ENCODE data around the gene TCEA3. TPM values are rescaled to one million over a fixed set of nuclear protein-coding genes. Genes with fewer than 3 reads are reported as not detected.

The TCEA3 gene
- total and polyA plus RNA-seq, 2 experiments from 2014 or later = not detected

DNA sequence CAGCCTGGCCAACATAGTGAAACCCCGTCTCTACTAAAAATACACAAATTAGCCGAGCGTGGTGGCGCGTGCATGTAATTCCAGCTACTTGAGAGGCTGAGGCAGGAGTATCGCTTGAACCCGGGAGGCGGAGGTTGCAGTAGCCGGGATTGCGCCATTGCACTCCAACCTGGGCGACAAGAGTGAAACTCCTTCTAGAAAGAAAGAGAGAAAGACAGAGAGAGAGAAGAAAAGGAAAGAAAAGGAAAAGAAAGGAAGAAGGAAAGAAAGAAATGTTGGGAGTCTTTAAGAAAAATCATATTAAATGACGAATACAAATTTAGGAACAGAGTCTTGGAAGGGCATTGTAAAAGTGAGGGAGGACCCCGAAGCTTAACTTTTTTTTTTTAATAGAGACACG, 78.6 kb downstream of the TCEA3 start:
- DNase-seq (ENCODE audit: low spot score) (no peak), ATAC-seq (no peak)
- Mint-ChIP-seq H3K27ac (no peak overlapping the region), H3K36me3 (ENCODE audit: low read depth) (no peaks in the 10 kb centered on the region), H3K9me3 (no peaks in the 10 kb centered on the region; the same call in 2 of the 3 replicates), H3K4me3 (no peak overlapping the region), H3K27me3 (ENCODE audit: insufficient read depth, low read depth, poor library complexity) (peaks cover 57% of the 10 kb centered on the region), H3K4me1 (peaks cover 22% of the 10 kb centered on the region)
- H2AFZ ChIP-seq = no peak overlapping the region
- H3K79me2 ChIP-seq (replicated peaks; ENCODE audit: insufficient read depth) = peaks cover 28% of the 10 kb centered on the region
- peaks cover 5% of the 10 kb centered on the region; the same call in 1 of the 2 replicates for H3F3A ChIP-seq (replicated peaks; ENCODE audit: low read depth)
- H3K27me3 ChIP-seq (ENCODE audit: insufficient read depth) = peaks cover 61% of the 10 kb centered on the region
- no peak overlapping the region for H3K4me3 ChIP-seq
- H3K9me2 ChIP-seq (ENCODE audit: insufficient read depth) = no peaks in the 10 kb centered on the region
- H3K4me1 ChIP-seq (ENCODE audit: insufficient read depth) = peaks cover 27% of the 10 kb centered on the region
- peaks cover 30% of the 10 kb centered on the region for H4K20me1 ChIP-seq (replicated peaks; ENCODE audit: insufficient read depth)
- H3K4me2 ChIP-seq = no peak overlapping the region
- H3K36me3 ChIP-seq (ENCODE audit: insufficient read depth) = no peaks in the 10 kb centered on the region
- H3K27ac ChIP-seq (ENCODE audit: low read depth) = no peak overlapping the region
- no peak for TF ChIP-seq REST (IDR thresholded peaks at IDR 0.05; ENCODE audit: unreplicated experiment)
- no peak for TF ChIP-seq ZNF114 (CRISPR knock-in tag; IDR thresholded peaks at IDR 0.05)
- TF ChIP-seq JUNB (IDR thresholded peaks at IDR 0.05; ENCODE audit: unreplicated experiment) = no peak
- TF ChIP-seq EZH2phosphoT487 (IDR thresholded peaks at IDR 0.05; ENCODE audit: unreplicated experiment) = no peak

DNA sequence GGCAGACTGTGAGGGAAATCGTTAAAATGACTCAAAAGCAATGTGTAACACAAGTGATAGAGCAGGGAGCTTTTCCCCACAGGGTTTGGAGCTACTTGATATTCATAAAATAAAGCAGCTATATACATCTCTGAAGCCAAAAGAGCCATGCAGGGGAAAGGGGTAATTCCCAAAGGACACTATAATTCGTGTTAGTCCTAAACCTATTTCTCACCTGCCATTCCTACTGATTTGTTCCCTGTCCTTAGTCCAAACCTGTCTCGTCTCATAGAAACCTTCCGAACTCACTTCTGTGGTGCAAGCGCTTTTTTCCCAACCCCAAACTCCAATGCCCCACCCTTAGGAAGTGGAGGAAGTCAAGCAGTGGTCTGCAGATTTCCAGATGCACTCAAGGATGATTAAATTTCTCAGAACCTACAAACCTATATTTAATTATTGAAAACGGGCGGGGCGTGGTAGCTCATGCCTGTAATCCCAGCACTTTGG, 79.5 kb downstream of the TCEA3 start:
- Mint-ChIP-seq H3K27me3 (ENCODE audit: insufficient read depth, low read depth, poor library complexity) (peaks cover 50% of the 10 kb centered on the region), H3K4me3 (peak overlapping the region; percentile 95), H3K27ac (peak overlapping the region; percentile 97), H3K4me1 (peaks cover 29% of the 10 kb centered on the region), H3K36me3 (ENCODE audit: low read depth) (no peaks in the 10 kb centered on the region), H3K9me3 (no peaks in the 10 kb centered on the region; the same call in 2 of the 3 replicates)
- Histone ChIP-seq H3K4me2 (peak overlapping the region; percentile 89), H2AFZ (peak overlapping the region; percentile 96), H3K79me2 (replicated peaks; ENCODE audit: insufficient read depth) (peaks cover 36% of the 10 kb centered on the region), H3K36me3 (ENCODE audit: insufficient read depth) (no peaks in the 10 kb centered on the region), H3K4me1 (ENCODE audit: insufficient read depth) (peaks cover 36% of the 10 kb centered on the region), H3K9me2 (ENCODE audit: insufficient read depth) (no peaks in the 10 kb centered on the region), H3K27me3 (ENCODE audit: insufficient read depth) (peaks cover 52% of the 10 kb centered on the region), H4K20me1 (replicated peaks; ENCODE audit: insufficient read depth) (peaks cover 34% of the 10 kb centered on the region), H3K27ac (ENCODE audit: low read depth) (peak overlapping the region; percentile 84; the same call in 1 of the 2 replicates), H3K4me3 (peak overlapping the region; percentile 88), H3F3A (replicated peaks; ENCODE audit: low read depth) (peaks cover 5% of the 10 kb centered on the region; the same call in 1 of the 2 replicates)
- TF ChIP-seq EZH2phosphoT487 (IDR thresholded peaks at IDR 0.05; ENCODE audit: unreplicated experiment) (no peak), EZH2 (IDR thresholded peaks at IDR 0.05; ENCODE audit: low read depth, unreplicated experiment) (peak; percentile 46), REST (IDR thresholded peaks at IDR 0.05; ENCODE audit: unreplicated experiment) (no peak), ZNF114 (CRISPR knock-in tag; IDR thresholded peaks at IDR 0.05) (no peak)
- DNase-seq (ENCODE audit: low spot score) (peak; percentile 12), ATAC-seq (no peak)
